ENCODE results near the gene MAN1B1. TPM values are rescaled to one million over a fixed set of nuclear protein-coding genes. Genes with fewer than 3 reads are reported as not detected.
"Not testable (repeated sequence)": the region's sequence is repeated elsewhere in the genome, so short reads cannot be mapped to it uniquely, and the experiment has no call there.

Gene MAN1B1
- polyA plus RNA-seq, 3 donors: 25.8 to 41.6 (median 31.2) TPM

DNA sequence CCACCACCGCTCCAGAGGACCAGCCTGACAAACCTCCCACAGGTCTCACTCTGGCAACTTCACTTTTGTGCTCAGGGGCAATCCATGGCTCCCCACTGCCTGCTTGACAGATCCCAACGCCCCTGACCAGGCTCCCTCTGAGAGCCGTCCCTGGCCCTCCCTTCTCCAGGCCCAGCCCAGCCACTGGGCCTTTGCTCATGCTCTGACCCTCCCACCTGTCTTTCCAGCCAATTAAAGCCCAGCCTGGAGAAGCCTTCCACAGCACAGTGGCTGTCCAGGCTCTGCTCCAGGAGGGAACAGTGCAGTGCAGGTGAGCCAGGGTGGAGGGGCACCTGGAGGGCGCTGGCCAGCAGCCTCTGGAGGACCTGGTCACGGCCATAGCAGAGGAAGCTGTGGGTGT lies 36.2 kb upstream of the MAN1B1 start:
- 86 to 91% (median 89%) methylated on average over 5 of the region's 5 CpGs for WGBS, 3 donors
- H3K27ac ChIP-seq (ENCODE audit: low read depth, low read length): no peak overlapping the region

DNA sequence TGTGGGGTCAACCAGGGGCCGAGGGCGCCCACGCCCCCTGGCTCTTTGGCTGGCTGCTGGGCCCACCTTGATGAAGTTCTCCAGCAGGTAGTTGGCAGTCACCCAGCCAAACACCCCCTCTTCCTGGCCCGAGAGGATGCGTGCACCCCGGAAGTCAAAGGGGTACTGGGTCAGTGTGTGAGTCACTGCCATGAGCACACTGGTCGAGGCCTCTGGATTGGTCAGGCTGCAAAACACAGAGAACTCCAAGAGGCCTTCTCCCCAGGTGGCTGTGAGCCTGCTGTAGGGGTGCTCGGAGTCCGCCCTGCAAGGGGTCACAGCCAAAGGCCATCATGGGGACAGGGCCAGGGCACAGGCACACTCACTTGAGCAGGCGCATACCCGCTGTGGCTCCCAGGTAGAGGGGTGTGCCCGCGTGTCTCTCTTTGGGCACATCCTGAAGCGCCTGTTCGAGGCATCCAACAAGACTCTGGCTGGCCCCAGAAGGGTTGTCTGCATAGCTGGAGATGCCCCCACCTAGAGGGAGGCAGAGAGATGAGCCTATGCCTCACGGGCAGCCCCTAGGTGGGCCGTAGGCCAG lies 35.5 kb upstream of the MAN1B1 start:
- no peak overlapping the region for H3K27ac ChIP-seq (ENCODE audit: low read depth, low read length)
- 87 to 96% (median 93%) methylated on average over 14 to 17 of the region's 17 CpGs for WGBS, 3 donors

- 70 to 90% (median 84%) methylated on average over 6 to 8 of the region's 8 CpGs for WGBS, 3 donors
- H3K27ac ChIP-seq (ENCODE audit: low read depth, low read length): no peak overlapping the region
These were observed 34.5 kb upstream of the MAN1B1 start for GRCh38 chr9:137052293-137052692.

- 13 to 18% (median 14%) methylated on average over 59 to 71 of the region's 71 CpGs for WGBS, 3 donors
- H3K27ac ChIP-seq (ENCODE audit: low read depth, low read length): no peak overlapping the region
These were observed 33.5 kb upstream of the MAN1B1 start for GRCh38 chr9:137052998-137053943.

GRCh38 chr9:137053944-137054931 lies 32.5 kb upstream of the MAN1B1 start, which contains the start of gene ENTPD2:
Gene ENTPD2 (minus strand): TSS chr9:137054061. CDS start chr9:137053997, 64 bp downstream.
- no peak within 1 kb of the TSS for H3K27ac ChIP-seq (ENCODE audit: low read depth, low read length)
- WGBS, 3 donors: 15 to 22% (median 19%) methylated on average over 60 to 90 of the region's 90 CpGs

DNA sequence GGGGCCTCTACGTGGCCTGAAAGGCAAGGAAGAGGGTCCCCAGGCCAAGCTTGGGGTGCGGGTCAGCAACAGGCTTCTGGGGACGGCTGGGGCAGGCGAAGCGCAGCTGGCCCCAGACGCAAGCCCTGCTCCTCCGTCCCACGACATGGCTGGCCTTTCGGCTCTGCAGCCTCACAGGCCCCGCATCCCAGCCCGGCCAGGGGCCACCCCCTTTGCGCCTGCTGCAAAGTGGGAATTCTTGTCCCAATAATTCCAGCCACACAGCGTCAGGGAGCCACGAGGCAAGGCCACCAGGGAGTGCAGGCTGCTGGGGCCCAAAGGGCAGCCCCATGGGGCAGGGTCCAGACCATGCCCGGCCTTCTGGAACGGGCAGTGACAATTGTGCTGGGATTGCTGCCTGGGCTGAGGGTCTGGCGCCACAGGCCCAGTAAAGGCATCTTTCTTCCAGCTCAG lies 31.8 kb upstream of the MAN1B1 start:
- 51 to 68% (median 63%) methylated on average over 15 to 17 of the region's 17 CpGs for WGBS, 3 donors
- H3K27ac ChIP-seq (ENCODE audit: low read depth, low read length): no peak overlapping the region

- 15 to 36% (median 34%) methylated on average over 28 of the region's 28 CpGs for WGBS, 3 donors
- no peak overlapping the region for H3K27ac ChIP-seq (ENCODE audit: low read depth, low read length)
These were observed 31.1 kb upstream of the MAN1B1 start for GRCh38 chr9:137055385-137056364.

- no peak overlapping the region for H3K27ac ChIP-seq (ENCODE audit: low read depth, low read length)
- 78 to 84% (median 80%) methylated on average over 17 of the region's 17 CpGs for WGBS, 3 donors
These were observed 29.9 kb upstream of the MAN1B1 start for GRCh38 chr9:137056739-137057415.

- H3K27ac ChIP-seq (ENCODE audit: low read depth, low read length): no peak overlapping the region
- WGBS, 3 donors: 73 to 83% (median 79%) methylated on average over 16 of the region's 16 CpGs
These were observed 29.2 kb upstream of the MAN1B1 start for GRCh38 chr9:137057545-137057944.

- WGBS, 3 donors: 82 to 90% (median 85%) methylated on average over 9 of the region's 9 CpGs
- no peak overlapping the region for H3K27ac ChIP-seq (ENCODE audit: low read depth, low read length)
These were observed 28.1 kb upstream of the MAN1B1 start for GRCh38 chr9:137058521-137059234.

DNA sequence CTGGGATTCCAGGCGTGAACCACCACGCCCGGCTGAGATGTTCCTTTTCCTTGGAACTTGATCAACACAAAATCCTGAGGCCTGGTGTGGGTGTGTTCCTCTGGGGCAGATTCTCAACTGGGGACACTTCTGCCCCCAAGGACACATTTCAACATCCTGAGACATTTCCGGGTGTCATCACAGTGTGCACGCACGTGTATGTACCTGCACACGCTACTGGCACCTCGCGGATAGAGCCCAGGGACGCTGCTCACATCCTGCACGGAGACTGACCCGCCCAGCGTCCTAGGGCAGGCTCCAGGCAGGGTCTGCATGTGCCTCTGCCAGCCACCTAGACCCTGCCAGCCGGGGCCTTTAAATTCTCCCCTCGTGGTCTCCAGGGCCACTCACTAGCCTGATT lies 24.4 kb upstream of the MAN1B1 start:
- H3K27ac ChIP-seq (ENCODE audit: low read depth, low read length): no peak overlapping the region
- 80 to 93% (median 81%) methylated on average over 15 of the region's 15 CpGs for WGBS, 3 donors

- 87 to 98% (median 97%) methylated on average over 5 to 7 of the region's 9 CpGs for WGBS, 3 donors
- H3K27ac ChIP-seq (ENCODE audit: low read depth, low read length): not testable (repeated sequence)
These were observed 24.0 kb upstream of the MAN1B1 start for GRCh38 chr9:137062798-137063197.

- no peak overlapping the region for H3K27ac ChIP-seq (ENCODE audit: low read depth, low read length)
- WGBS, 3 donors: 81 to 85% (median 83%) methylated on average over 19 to 26 of the region's 26 CpGs
These were observed 23.3 kb upstream of the MAN1B1 start for GRCh38 chr9:137063311-137064026.

- no peak overlapping the region for H3K27ac ChIP-seq (ENCODE audit: low read depth, low read length)
- 46 to 51% (median 48%) methylated on average over 53 to 55 of the region's 55 CpGs for WGBS, 3 donors
These were observed 22.5 kb upstream of the MAN1B1 start for GRCh38 chr9:137064027-137064879.

DNA sequence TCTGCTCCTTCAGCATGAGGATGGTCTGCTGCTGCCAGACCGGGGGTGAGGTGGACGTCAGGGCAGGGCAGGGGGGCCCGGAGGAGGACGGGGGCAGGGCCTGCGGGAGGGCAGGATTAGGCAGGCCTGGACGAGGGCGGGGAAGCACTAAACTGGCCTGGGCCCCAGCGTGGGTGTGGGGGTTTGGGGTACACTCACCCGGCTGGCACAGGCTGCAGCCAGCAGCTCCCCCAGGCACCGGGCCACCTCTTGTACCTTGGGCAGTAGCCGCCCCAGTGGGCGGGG lies 22.0 kb upstream of the MAN1B1 start:
- no peak overlapping the region for H3K27ac ChIP-seq (ENCODE audit: low read depth, low read length)
- WGBS, 3 donors: 84 to 93% (median 84%) methylated on average over 11 to 12 of the region's 12 CpGs
